Stimulated activated CD8-positive, alpha-beta memory T cell treated with anti-CD3 and anti-CD28 coated beads, Interleukin-4, amount 100 ng/mL, for 48 hours (primary cell): ENCODE results near the gene HSPB1.
"Not testable (repeated sequence)": the region's sequence is repeated elsewhere in the genome, so short reads cannot be mapped to it uniquely, and the experiment has no call there.

Experiments used
- DNase-seq: peaks from one replicate; pipeline ENCODE4 v3.0.0-alpha.2; 2020

The HSPB1 gene

DNA sequence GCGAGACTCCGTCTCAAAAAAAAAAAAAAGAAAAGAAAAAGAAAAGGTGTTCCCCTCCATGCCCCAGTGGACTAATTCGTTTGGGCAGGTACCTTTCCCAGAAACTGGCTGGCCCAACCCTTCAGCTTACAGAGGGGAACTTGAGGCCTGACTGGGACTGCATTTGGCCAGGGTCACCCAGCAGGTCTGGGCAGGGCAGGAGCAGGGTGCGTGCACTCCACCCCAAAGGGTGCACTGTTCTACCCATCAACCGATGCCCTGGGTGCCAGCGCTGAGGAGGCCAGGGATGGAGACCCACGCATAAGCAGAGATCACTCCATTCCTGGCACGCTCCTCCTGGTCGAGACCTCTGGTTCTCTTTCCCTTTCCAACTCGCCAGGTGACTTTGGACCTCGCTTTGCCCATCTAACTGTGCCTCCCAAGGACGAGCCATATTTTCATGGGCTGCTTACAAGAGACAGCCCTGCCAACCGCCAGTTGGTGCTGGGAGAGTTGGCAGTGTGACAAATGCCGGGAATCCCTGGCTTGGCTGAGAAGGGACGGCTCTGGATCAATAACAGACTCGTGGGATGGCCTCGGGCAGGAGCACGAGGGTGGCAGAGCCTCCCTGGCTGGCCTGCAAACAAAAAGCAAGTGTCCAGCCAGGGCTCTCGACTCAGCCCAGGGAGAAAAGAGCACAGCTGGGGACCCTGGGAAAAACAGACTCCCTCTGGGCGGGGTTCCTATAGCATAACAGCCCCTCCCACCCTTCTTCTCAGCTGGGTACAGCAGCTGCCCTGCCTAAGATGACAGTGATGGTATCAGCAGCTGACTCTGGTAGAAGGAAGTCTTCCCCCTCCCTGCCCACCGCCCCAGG is 7.9 kb downstream of the HSPB1 start:
- no peak for DNase-seq

DNA sequence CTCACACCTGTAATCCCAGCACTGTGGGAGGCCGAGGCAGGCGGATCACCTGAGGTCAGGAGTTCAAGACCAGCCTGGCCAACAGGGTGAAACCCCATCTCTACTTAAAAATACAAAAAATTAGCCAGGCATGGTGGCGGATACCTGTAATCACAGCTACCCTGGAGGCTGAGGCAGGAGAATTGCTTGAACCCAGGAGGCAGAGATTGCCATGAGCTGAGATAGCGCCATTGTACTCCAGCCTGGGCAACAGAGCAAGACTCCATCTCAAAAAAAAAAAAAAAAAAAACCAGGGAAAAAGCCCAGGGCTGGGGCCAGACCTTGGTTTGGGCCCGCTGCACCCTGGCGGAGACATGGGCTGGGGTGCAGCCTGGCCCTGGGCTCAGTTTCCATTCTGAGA is 9.4 kb downstream of the HSPB1 start:
- not testable (repeated sequence) for DNase-seq

GRCh38 chr7:76314042-76314721 is 11.7 kb downstream of the HSPB1 start:
- peak; percentile 99 for DNase-seq

DNA sequence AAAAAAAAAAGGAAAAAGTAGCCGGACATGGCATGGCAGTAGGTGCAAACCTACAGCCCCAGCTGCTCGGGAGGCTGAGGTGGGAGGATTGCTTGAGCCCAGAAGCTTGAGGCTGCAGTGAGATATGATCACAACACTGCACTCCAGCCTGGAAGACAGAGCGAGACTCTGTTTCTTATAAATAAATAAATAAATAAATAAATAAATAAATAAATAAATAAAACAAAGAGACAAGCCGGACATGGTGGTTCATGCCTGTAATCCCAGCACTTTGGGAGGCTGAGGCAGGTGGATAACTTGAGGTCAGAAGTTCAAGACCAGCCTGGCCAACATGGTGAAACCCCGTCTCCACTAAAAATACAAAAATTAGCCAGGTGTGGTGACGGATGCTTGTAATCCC is 12.3 kb downstream of the HSPB1 start:
- DNase-seq: not testable (repeated sequence)

DNA sequence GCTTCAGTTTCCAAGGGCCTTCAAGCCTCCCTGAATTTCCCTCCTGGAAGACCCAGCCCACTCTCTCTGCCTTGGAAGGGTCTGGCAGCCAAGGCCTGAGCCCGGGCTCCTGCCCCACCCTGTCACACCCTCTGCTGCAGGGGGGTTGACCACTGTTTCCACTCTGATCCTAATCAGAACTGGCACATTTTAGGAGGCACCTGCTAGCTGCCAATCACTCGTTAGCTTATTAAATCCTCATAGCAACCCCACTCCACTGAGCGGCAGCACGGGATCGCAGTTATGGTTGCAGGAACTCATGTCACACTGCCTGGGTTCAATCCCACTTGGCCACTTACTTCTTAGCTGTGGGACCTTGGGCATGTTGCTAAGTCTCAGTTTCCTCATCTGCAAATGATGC is 12.9 kb downstream of the HSPB1 start:
- DNase-seq: no peak

DNA sequence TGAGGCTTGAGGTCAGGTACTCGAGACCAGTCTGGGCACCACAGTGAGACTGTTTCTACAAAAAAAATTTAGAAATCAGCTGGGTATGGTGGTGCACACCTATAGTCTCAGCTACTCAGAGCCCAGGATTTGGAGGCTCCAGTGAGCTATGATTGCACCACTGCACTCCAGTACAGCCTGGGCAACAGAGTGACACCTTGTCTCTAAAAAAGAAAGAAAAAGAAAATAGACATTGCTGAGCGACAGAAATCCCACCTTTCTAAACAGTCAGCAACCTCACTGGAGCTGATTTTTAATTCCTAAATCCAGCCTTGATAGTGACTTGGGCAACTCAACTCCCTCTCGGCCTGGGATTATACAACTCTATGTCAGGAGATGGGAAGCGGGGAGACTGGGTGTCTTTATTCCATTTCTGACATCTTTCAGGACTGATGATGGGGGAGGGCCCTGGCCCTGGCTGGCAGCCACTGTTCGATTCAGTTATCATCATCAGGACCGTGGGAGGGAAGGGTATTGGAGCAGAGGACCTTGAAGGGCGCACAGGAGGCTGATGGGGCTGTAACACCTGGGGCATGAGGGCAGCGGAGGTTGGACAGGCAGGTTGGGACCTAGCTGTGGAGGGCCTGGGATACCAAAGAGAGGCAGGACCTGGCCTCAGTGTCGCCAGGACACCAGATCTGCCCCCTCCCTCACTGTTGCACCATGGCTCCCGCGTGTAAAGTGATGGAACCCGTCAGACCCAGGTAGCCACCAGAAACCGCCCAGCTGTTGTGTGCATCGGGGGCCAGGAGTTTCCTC is 14.7 kb downstream of the HSPB1 start:
- no peak for DNase-seq

GRCh38 chr7:76317782-76318487 is 15.5 kb downstream of the HSPB1 start:
- peak; percentile 97 for DNase-seq

GRCh38 chr7:76318488-76319353 is 16.2 kb downstream of the HSPB1 start:
- peak; percentile 80 for DNase-seq

GRCh38 chr7:76325092-76325491 is 22.6 kb downstream of the HSPB1 start:
- no peak for DNase-seq

DNA sequence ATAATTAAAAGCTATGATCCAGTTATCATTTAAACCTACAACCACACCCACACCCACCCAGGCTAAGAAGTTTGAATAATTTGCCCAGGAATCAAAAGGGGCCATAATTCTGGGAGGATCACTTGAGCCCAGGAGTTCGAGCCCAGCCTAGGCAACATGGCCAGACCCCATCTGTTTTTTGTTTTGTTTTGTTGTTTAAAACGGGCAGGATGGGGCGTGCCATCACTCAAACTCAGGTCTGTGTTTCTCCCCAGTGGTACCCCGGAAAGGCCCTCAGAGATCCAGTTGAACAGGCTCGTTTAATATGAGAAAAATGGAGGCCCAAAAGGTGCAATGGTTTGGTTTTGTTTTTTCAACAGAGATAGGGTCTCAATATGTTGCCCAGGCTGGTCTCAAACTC is 23.3 kb downstream of the HSPB1 start:
- DNase-seq: no peak

DNA sequence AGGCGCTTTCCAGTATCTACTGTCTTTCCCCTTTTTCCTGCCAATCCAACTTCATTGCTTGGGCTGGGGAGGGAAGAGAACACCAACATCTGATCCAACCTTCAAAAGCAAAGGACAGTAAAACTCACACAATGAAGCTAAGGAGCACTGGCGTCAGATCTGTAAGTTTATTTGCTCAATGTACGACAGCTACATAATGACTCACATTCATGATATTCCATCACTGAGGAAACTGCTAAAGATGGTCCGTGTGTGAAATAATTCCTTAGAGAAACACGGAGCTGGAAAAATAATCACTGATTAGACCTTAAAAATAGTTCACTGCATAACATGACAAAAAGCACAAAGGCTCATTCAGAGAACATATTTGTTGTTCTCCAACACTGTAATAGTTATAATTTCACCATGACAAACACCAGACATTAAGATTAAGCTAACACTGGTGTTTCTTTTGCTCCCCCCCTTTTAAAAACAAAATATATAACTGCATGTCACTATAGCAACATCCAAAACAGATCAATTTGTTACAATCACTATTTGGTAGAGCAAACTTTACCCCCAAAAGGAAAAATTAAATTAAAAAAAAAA is 24.3 kb downstream of the HSPB1 start:
- no peak for DNase-seq

DNA sequence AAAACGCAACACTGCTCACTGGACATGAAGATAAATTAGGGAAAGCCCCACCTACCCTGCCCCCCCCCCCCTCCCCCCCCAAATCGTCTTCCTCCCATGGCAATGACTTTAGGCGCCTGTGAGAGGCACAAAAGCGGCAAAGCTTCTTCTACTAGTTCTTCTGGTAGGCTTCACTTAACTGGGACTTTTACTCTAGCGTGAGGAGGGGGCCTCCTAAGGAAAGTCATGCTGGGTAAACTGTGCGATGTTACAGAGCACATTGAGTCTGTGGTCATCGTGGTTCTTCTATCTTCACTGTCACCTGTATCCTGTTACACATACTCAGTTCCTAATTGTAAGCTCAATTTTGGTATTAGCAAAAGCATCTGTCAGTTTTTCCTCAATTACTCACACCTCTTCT is 25.1 kb downstream of the HSPB1 start:
- no peak for DNase-seq

DNA sequence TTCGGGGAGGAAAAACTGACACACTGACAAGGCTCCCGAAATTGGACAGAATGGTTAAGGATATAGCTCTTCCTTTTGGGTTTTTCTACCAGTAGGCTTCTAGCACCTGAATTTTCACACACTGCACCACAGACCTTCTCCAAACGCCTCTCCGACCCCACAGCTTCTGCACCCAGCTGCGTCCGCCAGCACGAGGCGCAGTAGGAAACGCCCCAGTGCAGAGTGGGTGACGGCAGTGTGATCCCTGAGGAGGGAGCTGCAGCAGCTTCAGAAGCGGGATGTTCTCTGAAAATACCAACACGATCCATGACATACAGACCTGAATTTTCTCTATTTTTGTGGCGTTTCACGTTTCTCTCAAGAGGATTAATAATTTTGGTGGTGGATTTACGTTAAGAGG is 25.9 kb downstream of the HSPB1 start:
- no peak for DNase-seq

DNA sequence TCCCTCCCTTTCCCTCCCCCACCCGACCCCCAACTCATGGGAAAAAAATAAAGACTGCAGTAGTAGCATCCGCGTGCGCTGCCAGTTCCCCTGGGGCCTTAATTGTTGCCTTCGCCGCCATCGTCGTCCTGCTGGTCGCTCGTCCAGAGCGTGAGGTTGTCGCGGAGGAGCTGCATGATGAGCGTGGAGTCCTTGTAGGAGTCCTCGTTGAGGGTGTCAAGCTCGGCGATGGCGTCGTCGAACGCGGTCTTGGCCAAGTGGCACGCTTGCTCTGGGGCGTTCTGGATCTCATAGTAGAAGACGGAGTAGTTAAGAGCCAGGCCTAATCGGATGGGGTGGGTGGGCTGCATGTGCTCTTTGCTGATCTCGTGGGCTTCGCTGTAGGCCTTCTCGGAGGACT is 27.0 kb downstream of the HSPB1 start:
- no peak for DNase-seq

DNA sequence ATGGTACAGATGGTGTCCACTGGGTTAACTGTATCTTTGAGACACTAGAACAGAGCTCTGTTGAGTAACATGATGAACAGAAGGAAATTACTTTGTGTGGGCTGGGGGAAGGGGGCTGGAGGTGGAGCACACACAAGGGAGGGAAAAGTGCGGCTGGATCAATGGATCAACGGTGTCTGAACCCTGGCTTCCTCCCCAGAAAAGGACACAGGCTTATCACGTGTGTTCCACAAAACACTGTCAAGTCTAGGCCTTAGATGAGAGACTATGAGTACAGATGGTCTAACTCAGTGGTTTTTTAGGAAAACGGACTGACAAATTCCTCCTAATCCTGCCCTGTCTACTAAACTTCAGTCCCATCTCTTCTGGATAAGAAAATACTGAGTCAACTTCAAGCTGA is 27.8 kb downstream of the HSPB1 start:
- no peak for DNase-seq

GRCh38 chr7:76330673-76331072 is 28.2 kb downstream of the HSPB1 start:
- DNase-seq: no peak

DNA sequence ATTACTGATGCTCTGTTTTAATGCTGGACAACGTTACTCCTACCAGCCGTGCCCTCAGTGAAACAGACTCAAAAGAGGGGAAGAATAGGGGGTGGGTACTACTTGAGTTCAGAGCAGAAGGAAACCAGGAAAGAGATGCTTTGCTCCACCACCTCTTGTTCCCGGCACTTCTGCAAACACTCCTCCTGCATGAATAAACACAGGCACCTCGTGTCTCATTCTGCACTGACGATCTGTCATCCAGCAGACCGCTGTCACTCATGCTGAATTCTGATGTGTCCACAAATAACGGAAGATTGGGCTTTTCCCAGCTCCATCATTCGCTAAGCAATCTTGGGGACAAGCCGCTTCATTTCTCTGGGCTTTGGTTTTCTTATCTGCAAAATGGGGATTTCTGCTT is 29.6 kb downstream of the HSPB1 start:
- DNase-seq: no peak

DNA sequence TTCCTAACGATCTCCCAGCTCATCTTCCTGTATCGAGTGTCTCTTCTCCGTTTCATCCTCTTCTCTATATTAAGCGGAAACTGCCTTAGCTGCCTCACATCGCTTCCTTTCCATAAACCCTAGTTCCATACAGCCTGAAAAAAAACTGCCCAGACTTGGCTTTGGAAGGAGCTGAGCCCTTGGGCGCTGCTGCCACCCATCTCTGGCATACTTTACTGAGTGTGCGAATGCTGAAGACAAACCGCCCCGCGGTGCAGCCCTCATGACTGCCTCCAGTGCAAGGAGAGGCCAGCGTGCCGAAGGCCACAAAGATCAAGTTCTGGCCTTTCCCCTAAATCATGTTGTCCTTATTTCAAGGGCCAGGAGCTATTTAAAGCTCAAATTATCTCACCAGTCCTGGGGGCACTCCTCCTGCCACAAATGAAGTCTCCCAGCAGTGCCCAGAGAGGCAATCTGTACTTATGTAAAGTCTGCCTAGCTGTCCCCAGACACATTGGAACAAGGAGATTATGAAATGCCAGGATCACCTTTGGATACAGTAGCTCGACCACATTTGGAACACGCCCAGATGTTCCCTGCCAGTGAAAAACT is 31.1 kb downstream of the HSPB1 start:
- no peak for DNase-seq

GRCh38 chr7:76334320-76334967 is 32.0 kb downstream of the HSPB1 start:
- DNase-seq: no peak

DNA sequence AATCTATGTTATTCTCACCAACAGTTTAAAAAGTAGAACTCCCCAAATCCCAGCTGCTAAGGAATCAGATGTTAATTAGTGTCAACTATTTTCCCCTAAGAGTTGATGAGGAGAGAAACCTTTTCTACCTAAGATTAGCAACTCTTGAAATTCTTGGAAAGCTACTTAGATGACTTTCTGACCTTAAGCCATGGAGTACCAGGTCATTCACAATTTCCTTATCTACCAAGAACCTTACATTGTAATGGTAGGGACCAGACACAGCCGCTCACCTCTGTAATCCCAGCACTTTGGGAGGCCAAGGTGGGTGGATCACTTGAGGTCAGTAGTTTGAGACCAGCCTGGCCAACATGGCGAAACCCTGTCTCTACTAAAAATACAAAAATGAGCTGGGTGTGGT is 32.9 kb downstream of the HSPB1 start:
- DNase-seq: not testable (repeated sequence)

GRCh38 chr7:76336094-76336493 is 33.6 kb downstream of the HSPB1 start:
- no peak for DNase-seq
